GM18907 (cell line): ENCODE measurements around the gene IL34.

Experiments
- ATAC-seq: cut with Tn5 transposase; IDR thresholded peaks from one replicate; pipeline ENCODE4 v1.9.1; 2021; ENCODE audit warnings: mild to moderate bottlenecking, moderate library complexity; ENCODE audit not compliant: unreplicated experiment

Gene IL34

GRCh38 chr16:70700101-70701020, 54.0 kb downstream of the IL34 start:
- no peak for ATAC-seq

DNA sequence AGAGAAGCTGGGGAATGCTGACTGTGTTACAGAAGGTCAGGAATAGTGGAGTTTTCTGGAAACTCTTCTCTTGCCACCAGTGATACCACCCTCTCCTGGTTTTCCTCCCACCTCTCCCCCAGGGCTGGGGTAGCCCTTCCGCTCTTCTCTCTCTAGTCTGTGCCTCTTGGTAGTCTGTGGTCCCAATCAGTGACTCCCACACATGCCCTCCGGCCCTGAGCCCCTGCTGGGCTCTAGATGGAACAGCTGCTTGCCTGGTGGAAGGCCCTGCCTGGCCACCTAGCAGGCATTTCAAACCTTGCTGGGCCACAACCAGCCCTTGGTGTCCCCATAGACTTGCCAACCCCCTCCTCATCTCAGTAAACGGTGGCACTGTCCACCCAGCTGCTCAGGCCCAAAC, 54.7 kb downstream of the IL34 start:
- ATAC-seq = no peak

DNA sequence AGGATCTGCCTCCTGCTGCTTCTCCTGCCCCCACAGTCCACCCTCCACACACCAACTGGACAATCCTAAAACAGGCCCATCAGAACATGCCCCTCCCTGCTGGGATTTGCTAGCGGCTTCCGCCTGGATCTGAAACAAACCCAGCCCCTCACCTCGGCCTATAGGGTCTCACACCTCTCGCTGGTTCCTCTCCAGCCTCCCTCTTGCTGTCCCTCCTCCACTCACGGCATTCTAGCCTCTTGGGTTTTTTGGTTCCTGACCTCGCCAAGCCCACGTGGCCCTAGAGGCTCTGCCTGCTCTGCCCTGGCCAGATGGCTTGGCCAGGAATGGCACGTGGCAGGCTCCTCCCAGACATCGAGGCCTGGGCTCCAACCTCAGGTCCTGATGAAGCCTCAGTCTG, 55.2 kb downstream of the IL34 start:
- ATAC-seq = no peak

- ATAC-seq = no peak
Measured at GRCh38 chr16:70701998-70702397, 55.6 kb downstream of the IL34 start.

- ATAC-seq = no peak
Measured at GRCh38 chr16:70702624-70703023, 56.3 kb downstream of the IL34 start.

- no peak for ATAC-seq
Measured at GRCh38 chr16:70703041-70703834, 56.9 kb downstream of the IL34 start.

DNA sequence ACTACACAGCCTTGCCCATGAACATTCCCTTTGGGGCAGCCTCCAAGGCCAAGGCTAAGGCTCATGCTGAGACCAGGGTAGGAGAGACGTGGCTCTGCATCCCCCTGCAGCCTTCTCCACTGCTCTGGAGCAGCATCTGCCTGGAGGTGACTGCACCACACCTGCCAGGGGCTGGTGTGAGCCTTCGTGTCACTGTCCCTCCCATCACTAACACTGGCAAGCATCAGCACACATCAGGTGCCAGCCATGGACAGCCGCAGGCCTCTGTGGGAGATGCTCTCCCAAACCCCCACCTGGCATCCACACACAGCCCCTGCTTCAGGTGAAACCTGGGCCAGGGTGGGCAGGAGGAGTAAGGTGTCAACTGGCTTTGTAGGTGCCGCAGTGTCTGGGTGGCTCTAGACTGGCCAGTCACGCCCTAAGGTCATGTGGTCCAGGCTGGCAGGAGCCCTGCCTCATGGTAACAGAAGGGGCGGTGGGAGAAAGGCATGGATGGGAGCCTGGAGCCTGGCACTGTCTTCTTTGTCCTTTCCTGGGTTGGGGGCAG, 57.5 kb downstream of the IL34 start:
- no peak for ATAC-seq

- no peak for ATAC-seq
Measured at GRCh38 chr16:70704586-70704985, 58.2 kb downstream of the IL34 start.

DNA sequence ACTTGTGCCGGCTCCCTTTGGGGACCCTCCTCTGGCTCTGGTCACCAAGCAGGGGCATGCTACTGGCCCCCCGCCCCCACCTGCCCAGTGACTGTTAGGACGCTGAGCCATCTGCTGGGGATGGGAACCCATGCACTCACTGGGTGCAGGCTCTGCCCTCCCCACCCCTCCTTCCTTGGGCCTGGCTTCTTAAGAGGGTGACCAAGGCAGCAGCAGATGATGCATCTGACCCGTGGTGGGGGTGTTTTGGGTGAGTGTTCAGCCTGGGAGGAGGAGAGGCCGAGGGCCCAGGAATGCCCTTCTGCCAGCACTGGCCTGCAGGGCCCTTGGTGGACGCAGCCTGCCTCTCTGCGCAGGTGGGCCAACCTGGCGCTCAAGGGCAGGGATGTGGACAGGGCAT, 58.7 kb downstream of the IL34 start:
- no peak for ATAC-seq

- ATAC-seq = no peak
Measured at GRCh38 chr16:70706948-70707465, 60.6 kb downstream of the IL34 start.

- ATAC-seq = no peak
Measured at GRCh38 chr16:70708366-70709246, 62.2 kb downstream of the IL34 start.

DNA sequence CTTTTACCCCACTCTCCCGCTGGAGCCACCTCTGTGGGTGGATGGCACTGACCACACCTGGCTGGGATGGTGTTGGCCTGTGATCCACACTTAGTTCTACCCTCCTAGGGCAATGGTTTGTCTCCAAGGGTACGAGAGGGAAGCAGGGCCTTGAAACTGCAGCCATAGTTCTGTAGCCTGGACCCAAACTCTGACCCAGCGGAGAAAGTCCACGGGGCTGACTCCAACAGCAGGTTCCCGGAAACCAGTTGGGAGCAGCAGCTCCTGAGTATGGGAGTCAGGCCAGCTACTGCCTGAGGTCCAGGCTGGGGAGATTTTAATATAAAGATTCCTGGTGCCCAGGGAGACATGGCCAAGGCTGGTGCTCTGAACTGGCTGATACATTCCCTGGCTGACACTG, 63.1 kb downstream of the IL34 start:
- ATAC-seq = no peak

GRCh38 chr16:70709942-70710341, 63.6 kb downstream of the IL34 start:
- no peak for ATAC-seq
